ENCODE results near the gene CACNA1F. TPM values are rescaled to one million over a fixed set of nuclear protein-coding genes. Genes with fewer than 3 reads are reported as not detected.

The CACNA1F gene
- total and polyA plus RNA-seq, 9 of the 15 experiments (the other 6 are each of a cell fraction or from before 2014, with no cell fraction given) = under 0.01 to 0.41 (median 0.03) TPM; not detected in 3

DNA sequence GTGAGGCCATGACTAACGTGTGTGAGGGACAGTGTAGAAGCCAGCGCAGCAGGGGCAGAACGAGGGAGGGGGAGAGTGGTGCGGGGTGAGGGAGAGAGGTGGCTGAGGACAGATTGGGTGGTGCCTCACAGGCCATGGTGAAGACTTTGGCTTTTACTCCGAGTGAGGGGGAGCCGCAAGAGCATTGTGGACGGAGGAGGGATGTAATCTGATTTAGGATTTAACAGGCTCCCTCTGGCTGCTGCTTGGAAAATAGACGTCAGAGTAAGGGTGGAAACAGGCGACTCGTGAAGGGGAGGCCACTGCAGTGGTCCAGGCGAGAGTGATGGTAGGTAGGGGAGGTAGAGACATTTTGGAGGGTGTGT is 49.5 kb upstream of the CACNA1F start (continued):
- TF ChIP-seq HOMEZ (CRISPR knock-in tag; IDR thresholded peaks at IDR 0.05) = no peak
- TF ChIP-seq GATA2 (CRISPR knock-in tag; IDR thresholded peaks at IDR 0.05) = peak; percentile 70
- peak; percentile 33 to 62 for TF ChIP-seq RAD21 (CRISPR knock-in tag; conservative IDR thresholded peaks at IDR 0.05 in 1 of 2, IDR thresholded peaks at IDR 0.05 in 1 of 2)
- TF ChIP-seq ZHX1 (conservative IDR thresholded peaks at IDR 0.05; ENCODE audit: low read length) = no peak
- TF ChIP-seq FOXK2 (conservative IDR thresholded peaks at IDR 0.05 in 1 of 2, IDR thresholded peaks at IDR 0.05 in 1 of 2; ENCODE audit: low read depth in 2 of 2) = 0 out of 4 replicates have a peak, but pooled peaks of 1 of the 2 experiments have one; percentile 31
- TF ChIP-seq MAZ (CRISPR knock-in tag; conservative IDR thresholded peaks at IDR 0.05 in 1 of 2, IDR thresholded peaks at IDR 0.05 in 1 of 2) = 0 out of 4 replicates have a peak, but pooled peaks of 1 of the 2 experiments have one; percentile 26
- TF ChIP-seq PRDM10 (IDR thresholded peaks at IDR 0.05; ENCODE audit: partially characterized antibody) = peak; percentile 49
- peak; percentile 41 to 63 (median 58); a peak in 5 of 6 replicates for TF ChIP-seq CTCF (IDR thresholded peaks at IDR 0.05 in 2 of 3, conservative IDR thresholded peaks at IDR 0.05 in 1 of 3; ENCODE audit: insufficient read depth in 2 of 3, low read depth in 1 of 3, low read length in 3 of 3)
- 0 out of 4 replicates have a peak, but pooled peaks of 1 of the 2 experiments have one; percentile 28 for TF ChIP-seq MNT (conservative IDR thresholded peaks at IDR 0.05)
